Measurements from ENCODE around the gene MCC. TPM values are rescaled to one million over a fixed set of nuclear protein-coding genes. Genes with fewer than 3 reads are reported as not detected.

Gene MCC
- total and polyA plus RNA-seq, 2 donors (not counting 1 experiment from before 2014, with no cell fraction given) = 0.09 to 0.32 TPM

DNA sequence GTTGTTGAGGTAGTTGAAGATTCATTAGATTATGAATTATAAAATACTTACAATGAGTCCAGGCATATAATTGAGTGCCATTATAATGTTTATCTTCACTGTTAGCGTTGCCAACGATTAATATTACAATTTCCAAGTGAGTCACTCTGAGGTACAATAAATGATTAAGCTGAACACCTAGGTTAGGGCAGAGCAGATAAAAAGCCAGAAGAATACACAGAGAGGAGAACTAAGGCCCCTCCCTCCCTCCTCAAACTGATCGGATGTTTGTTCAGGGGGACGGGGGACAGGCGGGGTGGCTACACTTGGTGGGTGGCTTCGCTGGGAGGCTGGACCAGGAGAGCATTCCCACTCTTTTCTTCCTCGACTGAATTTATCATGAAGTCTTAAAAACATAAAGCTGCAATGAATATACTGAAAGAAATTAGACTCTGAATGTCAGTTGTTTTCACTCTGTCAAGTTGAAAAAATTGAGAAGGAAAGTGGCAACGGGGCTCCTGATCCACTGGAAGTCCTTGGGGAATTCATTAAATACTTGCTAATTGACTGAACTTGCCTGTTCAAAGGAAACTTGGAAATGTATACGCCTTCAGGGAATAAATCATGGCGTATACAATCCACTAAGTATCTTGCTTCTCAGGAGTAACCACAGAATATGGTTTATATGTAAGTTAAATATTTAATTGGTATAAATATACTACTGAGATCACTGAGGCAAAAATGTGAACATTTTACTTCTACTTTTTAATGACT is 251.5 kb downstream of the MCC start:
- ChIA-PET POLR2A (no interaction called here), CTCF (no interaction called here)
- Mint-ChIP-seq H3K27me3 (peaks cover 28% of the 10 kb centered on the region), H3K4me1 (no peaks in the 10 kb centered on the region), H3K9me3 (ENCODE audit: insufficient read depth) (no peaks in the 10 kb centered on the region), H3K27ac (no peak overlapping the region), H3K4me3 (no peak overlapping the region)
- intact Hi-C loops (cut with micrococcal nuclease) = no loop called here
- ATAC-seq (ENCODE audit: low read depth) (no peak), DNase-seq (no peak)
- no peak overlapping the region for H3K9ac ChIP-seq (ENCODE audit: low read length)
- no peaks in the 10 kb centered on the region for H3K79me2 ChIP-seq (ENCODE audit: control insufficient read depth, insufficient read depth, low read length)
- WGBS (ENCODE audit: insufficient coverage) = 80% methylated on average over 1 of the region's 10 CpGs
- H3K36me3 ChIP-seq (replicated peaks in 1 of 2; ENCODE audit: control extremely low read depth in 1 of 2, control insufficient read depth in 1 of 2, extremely low read depth in 1 of 2, insufficient read depth in 2 of 2, low read length in 1 of 2) = no peaks in the 10 kb centered on the region
- H2AFZ ChIP-seq (ENCODE audit: insufficient read depth, low read depth, low read length, poor library complexity, severe bottlenecking) = no peak overlapping the region
- H3K27ac ChIP-seq (ENCODE audit: low read length in 2 of 2) = no peak overlapping the region
- no peak overlapping the region for H3K4me2 ChIP-seq (replicated peaks; ENCODE audit: low read depth, low read length, poor library complexity, severe bottlenecking)
- no peak overlapping the region for H3K4me3 ChIP-seq (ENCODE audit: control extremely low read depth in 1 of 5, extremely low read depth in 1 of 5, insufficient read depth in 1 of 5, low read depth in 2 of 5, low read length in 4 of 5)
- no peaks in the 10 kb centered on the region for H3K9me3 ChIP-seq (ENCODE audit: control extremely low read depth in 1 of 3, control insufficient read depth in 2 of 3, insufficient read depth in 1 of 3, low read length in 2 of 3)
- H3K27me3 ChIP-seq (replicated peaks in 1 of 4; ENCODE audit: control extremely low read depth in 1 of 4, control insufficient read depth in 3 of 4, insufficient read depth in 4 of 4, low read length in 3 of 4) = no peaks in the 10 kb centered on the region
- no peaks in the 10 kb centered on the region for H3K4me1 ChIP-seq (ENCODE audit: control insufficient read depth in 2 of 2, insufficient read depth in 2 of 2, low read length in 2 of 2)
- TF ChIP-seq EZH2 (IDR thresholded peaks at IDR 0.05; ENCODE audit: borderline replicate concordance, insufficient read depth, low read depth, low read length, poor library complexity, severe bottlenecking) = no peak
- TF ChIP-seq, protein P1, sequence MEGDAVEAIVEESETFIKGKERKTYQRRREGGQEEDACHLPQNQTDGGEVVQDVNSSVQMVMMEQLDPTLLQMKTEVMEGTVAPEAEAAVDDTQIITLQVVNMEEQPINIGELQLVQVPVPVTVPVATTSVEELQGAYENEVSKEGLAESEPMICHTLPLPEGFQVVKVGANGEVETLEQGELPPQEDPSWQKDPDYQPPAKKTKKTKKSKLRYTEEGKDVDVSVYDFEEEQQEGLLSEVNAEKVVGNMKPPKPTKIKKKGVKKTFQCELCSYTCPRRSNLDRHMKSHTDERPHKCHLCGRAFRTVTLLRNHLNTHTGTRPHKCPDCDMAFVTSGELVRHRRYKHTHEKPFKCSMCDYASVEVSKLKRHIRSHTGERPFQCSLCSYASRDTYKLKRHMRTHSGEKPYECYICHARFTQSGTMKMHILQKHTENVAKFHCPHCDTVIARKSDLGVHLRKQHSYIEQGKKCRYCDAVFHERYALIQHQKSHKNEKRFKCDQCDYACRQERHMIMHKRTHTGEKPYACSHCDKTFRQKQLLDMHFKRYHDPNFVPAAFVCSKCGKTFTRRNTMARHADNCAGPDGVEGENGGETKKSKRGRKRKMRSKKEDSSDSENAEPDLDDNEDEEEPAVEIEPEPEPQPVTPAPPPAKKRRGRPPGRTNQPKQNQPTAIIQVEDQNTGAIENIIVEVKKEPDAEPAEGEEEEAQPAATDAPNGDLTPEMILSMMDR (IDR thresholded peaks at IDR 0.05) = no peak
- no peaks in the 10 kb centered on the region for H4K20me1 ChIP-seq (ENCODE audit: control insufficient read depth, insufficient read depth, low read length, poor library complexity, severe bottlenecking)

DNA sequence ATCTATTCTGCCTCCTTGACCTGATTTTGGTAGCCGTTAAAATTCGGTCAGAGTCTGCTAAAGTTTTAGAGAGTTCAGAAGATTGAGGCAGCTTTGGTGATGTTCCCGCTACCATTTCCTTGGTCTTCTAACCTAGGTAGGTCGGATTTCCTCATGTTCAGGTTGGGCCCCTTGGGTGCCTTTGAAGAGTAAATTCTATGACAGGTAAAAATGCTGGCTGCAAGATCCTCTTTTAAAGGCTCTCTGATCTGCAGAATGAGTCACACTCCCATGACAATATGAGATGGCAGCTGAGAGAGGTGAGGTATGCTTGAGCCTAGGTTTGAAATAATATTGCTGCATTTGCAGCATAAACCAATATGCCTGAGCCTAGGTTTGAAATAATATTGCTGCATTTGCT is 252.4 kb downstream of the MCC start:
- Histone ChIP-seq H3K4me1 (ENCODE audit: control insufficient read depth in 2 of 2, insufficient read depth in 2 of 2, low read length in 2 of 2) (no peaks in the 10 kb centered on the region), H2AFZ (ENCODE audit: insufficient read depth, low read depth, low read length, poor library complexity, severe bottlenecking) (no peak overlapping the region), H3K9ac (ENCODE audit: low read length) (no peak overlapping the region), H3K9me3 (ENCODE audit: control extremely low read depth in 1 of 3, control insufficient read depth in 2 of 3, insufficient read depth in 1 of 3, low read length in 2 of 3) (no peaks in the 10 kb centered on the region), H3K4me3 (ENCODE audit: control extremely low read depth in 1 of 5, extremely low read depth in 1 of 5, insufficient read depth in 1 of 5, low read depth in 2 of 5, low read length in 4 of 5) (no peak overlapping the region), H3K4me2 (replicated peaks; ENCODE audit: low read depth, low read length, poor library complexity, severe bottlenecking) (no peak overlapping the region), H4K20me1 (ENCODE audit: control insufficient read depth, insufficient read depth, low read length, poor library complexity, severe bottlenecking) (no peaks in the 10 kb centered on the region), H3K79me2 (ENCODE audit: control insufficient read depth, insufficient read depth, low read length) (no peaks in the 10 kb centered on the region), H3K27ac (ENCODE audit: low read length in 2 of 2) (no peak overlapping the region), H3K36me3 (replicated peaks in 1 of 2; ENCODE audit: control extremely low read depth in 1 of 2, control insufficient read depth in 1 of 2, extremely low read depth in 1 of 2, insufficient read depth in 2 of 2, low read length in 1 of 2) (no peaks in the 10 kb centered on the region), H3K27me3 (replicated peaks in 1 of 4; ENCODE audit: control extremely low read depth in 1 of 4, control insufficient read depth in 3 of 4, insufficient read depth in 4 of 4, low read length in 3 of 4) (no peaks in the 10 kb centered on the region)
- H3K9me3 Mint-ChIP-seq (ENCODE audit: insufficient read depth) = no peaks in the 10 kb centered on the region
- no peak overlapping the region for H3K4me3 Mint-ChIP-seq
- TF ChIP-seq, protein P1 (IDR thresholded peaks at IDR 0.05) = no peak
- no peak for TF ChIP-seq EZH2 (IDR thresholded peaks at IDR 0.05; ENCODE audit: borderline replicate concordance, insufficient read depth, low read depth, low read length, poor library complexity, severe bottlenecking)
- H3K27me3 Mint-ChIP-seq = peaks cover 31% of the 10 kb centered on the region
- no peaks in the 10 kb centered on the region for H3K4me1 Mint-ChIP-seq
- no peak overlapping the region for H3K27ac Mint-ChIP-seq
- ATAC-seq (ENCODE audit: low read depth) (no peak), DNase-seq (no peak)
- WGBS (ENCODE audit: insufficient coverage) = 91% methylated on average over 4 of the region's 4 CpGs
- CTCF ChIA-PET = no interaction called here
- POLR2A ChIA-PET = no interaction called here
- intact Hi-C loops (cut with micrococcal nuclease) = no loop called here

Data from B cell (primary cell).